Globus pallidus (tissue), 1 donor: ENCODE data around the gene UTS2.
A peak's percentile ranks its signal among the peaks of the same experiment; 100 is the strongest.

ENCODE experiments used
- DNase-seq: peaks from one replicate; pipeline ENCODE4 v3.0.0-alpha.2; 2015; ENCODE audit warnings: low spot score

Gene UTS2

GRCh38 chr1:7863756-7864328 is 11.0 kb upstream of the UTS2 start:
- DNase-seq = no peak

DNA sequence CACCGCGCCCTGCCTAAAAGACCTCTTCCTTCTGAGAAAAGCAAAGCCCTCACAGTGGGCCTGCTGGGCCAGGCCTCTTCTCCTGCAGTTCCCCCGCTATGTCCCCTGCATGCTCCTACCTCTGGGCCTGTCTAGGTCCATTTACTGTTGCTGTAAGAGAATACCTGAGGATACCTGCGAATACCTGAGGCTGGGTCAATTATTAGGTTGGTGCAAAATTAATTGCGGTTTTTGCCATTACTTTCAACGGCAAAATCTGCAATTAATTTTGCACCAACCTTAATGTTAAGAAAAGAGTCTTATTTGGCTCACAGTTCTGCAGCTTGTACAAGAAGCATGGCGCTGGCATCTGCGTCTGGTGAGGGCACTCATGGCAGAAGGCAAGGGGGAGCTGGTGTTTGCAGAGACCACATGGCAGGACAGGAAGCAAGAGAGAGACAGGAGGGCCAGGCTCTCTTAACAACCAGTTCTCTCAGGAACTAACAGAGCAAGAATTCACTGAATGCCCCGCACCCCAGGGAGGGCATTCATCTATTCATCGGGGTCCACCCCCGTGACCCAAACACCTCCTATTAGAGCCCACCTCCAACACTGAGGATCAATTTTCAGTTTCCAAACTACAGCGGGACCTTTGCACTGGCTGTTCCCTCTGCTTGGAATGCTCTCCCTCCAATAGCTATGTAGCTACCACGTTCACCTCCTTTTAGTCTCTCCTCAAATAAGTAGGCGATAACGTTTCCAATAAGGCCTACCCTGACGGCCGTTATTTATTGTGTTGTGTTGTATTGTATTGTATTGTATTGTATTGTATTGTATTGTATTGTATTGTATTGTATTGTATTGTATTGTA is 9.6 kb upstream of the UTS2 start:
- DNase-seq = no peak

DNA sequence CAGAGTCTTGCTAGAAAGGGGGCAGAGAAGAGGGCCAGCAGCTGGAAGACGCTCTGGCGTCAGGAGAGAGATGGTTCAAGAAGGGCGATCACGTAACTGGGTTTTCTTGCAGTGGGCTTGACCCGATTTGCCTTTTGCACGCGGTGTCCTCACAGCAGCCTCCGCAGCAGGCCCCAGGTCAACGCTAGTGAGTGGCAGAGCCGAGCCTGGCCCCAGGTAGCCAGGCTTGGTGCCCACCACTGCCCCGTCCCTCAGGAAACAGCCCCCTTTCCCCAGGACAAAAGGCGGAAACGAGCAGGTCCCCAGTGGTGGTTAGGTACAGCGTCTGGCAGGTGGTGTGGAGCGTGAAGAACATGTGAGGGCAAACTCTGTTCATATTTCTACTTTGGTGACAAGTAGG is 8.6 kb upstream of the UTS2 start:
- DNase-seq = no peak

DNA sequence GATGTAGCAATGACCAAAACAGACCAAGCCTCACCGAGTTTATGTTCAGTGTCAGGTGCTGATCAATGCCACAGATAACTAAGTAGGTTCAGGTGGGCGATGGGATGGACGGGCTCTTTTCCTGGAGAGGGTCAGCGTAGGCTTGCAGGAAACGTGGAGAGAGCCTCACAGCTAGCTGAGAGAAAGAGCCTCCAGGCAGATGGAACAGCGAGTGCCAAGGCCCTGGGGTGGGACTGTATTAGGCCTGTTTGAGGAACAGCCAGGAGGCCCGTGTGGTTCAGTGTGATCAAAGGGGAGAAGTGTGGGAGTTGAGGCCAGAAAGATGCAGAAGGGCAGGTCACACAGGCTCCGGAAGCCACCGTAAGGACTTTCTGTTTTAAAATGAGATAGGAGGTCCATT is 7.3 kb upstream of the UTS2 start:
- DNase-seq = no peak

DNA sequence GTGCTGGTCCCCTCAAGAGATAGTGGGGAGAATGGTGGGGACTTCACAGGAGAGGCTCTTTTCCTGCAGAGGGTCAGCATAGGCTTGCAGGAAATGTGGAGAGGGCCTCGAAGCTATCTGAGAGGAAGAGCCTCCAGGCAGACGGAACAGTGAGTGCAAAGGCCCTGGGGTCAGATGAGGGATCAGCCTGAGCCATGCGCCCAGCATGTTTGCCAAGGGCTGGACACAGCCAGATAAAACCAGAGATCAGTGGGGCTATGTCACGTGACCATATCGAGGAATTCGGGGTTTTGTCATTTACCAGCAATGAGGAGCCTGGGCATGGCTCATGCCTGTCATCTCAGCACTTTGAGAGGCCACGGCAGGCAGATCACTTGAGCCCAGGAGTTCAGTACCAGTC is 6.5 kb upstream of the UTS2 start:
- DNase-seq = no peak

GRCh38 chr1:7857985-7858384 is 5.1 kb upstream of the UTS2 start:
- DNase-seq = no peak

DNA sequence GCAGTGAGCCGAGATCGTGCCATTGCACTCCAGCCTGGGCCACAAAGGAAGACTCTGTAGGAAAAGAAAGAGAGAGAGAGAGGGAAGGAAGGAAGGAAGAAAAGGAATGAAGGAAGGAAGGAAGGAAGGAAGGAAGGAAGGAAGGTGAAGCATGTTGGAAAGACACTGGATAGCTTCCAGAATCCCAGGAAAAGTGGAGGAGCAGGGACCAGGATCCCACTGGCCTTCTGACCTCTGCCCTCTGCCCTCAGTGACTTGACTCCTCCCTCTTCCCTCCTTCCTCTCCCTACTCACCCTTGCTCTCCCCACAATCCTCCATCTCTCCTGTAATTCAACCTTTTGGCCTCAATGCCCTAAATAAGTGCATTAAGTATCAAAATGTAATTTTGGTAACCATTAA is 4.1 kb upstream of the UTS2 start:
- no peak for DNase-seq

- DNase-seq = peak; percentile 6
Measured at GRCh38 chr1:7856345-7856744, 3.5 kb upstream of the UTS2 start.

DNA sequence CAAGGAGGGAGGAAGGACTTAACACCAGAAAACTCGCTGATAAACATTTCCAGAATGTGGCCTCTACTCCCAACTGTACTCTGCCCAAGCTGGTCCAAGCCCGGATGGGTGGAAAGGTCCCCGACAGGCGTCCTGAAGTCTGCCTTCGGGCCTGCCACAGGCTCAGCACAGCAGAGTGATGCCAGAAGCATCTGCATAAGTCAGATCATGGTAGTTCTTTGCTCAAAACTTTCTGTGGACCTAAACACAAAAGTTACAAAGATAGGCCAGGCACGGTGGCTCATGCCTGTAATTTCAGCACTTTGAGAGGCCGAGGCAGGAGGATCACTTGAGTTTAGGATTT is 790 bp upstream of the UTS2 start:
- DNase-seq = no peak

- DNase-seq = no peak
Measured at GRCh38 chr1:7850786-7851185, 2.1 kb downstream of the UTS2 start.

GRCh38 chr1:7847599-7847998 is 5.3 kb downstream of the UTS2 start:
- no peak for DNase-seq

DNA sequence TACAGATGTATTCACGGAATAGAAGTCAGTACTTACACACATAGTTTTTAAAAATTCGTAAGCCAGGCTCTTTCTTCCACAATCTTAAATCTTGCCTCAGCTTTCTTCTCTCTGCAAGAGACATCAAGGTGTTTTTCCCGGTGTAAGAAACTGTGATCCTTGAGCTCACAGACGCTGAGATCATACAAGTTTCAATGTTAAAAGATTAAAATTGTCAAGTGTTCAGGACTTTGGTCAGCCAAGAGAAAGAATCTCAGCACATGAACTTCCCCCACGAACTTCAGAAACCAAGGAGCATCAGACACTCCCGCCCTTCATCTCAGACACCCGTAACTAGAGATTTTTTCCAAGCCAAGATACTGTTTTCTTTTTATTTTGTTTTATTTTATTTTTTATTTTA is 6.2 kb downstream of the UTS2 start:
- DNase-seq = no peak

DNA sequence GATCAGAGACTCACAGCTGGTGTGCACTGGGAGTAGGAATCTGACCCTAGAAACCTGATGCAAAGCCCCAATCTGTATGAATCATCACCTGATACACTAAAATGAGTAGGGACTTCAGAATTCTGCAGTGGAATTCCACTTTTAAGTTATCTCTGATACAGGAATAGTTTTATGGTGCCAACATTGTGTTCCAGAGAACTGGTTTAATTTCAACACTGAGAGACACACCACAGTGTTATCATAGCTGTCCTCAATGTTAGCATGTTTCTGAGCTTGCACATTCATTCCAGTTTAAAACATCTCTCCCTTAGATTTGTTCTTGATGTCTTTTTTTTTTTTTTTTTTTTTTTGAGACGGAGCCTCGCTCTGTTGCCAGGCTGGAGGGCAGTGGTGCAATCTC is 7.1 kb downstream of the UTS2 start:
- no peak for DNase-seq

DNA sequence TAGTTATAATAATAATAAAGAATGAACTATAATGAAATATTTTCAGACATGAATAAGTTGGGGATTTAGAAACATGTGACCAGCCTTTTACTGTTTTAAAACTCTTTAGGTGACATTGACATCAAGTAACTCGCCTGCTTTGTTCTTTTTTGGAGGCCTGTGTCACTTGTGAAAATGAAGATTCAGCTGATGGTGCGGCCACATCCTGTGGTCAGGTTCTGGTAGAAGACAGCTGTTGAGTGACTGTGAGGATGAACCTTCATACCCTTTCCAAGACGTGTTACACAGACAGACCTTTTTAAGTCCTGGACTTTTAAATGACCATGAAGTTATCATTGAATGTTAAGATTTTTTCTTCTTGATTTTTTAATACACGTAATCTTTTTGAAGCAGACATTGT is 10.3 kb downstream of the UTS2 start:
- no peak for DNase-seq

GRCh38 chr1:7839526-7839925 is 13.3 kb downstream of the UTS2 start:
- no peak for DNase-seq

- no peak for DNase-seq
Measured at GRCh38 chr1:7838714-7839113, 14.2 kb downstream of the UTS2 start.

DNA sequence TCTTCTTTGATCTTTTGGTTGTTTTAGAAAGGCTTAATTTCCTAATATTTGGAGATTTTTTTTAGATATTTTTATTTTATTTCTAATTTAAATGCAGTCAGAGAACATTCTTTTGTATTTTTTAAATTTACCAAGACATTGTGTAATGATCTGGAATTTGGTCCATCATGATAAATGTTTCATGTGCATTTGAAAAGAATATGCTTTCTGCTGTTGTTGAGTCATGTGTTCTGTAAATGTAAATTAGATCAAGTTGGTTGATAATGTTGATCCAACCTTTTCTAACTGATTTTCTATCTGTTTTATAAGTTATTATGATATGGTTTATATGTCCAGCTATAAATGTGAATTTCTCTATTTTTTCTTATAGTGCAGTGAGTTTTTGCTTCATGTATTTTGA is 19.8 kb downstream of the UTS2 start:
- no peak for DNase-seq

DNA sequence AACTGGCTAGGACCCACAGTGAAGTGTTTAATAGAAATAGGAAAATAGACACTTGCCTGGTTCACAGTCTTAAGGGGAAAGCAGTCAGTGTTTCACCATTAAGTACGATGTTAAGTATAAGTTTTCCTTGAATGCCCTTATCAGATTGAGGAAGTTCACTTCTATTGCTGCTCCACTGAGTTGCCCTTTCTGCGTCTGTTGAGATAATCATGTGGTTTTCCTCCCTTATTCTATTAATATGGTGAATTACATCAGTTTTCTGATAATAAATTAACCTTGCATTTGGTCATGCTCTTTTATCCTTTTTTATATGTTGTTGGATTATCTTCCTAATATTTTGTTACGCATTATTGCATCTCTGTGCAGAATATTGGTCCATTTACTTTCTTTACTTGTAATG is 21.4 kb downstream of the UTS2 start:
- DNase-seq = no peak

- no peak for DNase-seq
Measured at GRCh38 chr1:7827126-7827955, 25.5 kb downstream of the UTS2 start.

DNA sequence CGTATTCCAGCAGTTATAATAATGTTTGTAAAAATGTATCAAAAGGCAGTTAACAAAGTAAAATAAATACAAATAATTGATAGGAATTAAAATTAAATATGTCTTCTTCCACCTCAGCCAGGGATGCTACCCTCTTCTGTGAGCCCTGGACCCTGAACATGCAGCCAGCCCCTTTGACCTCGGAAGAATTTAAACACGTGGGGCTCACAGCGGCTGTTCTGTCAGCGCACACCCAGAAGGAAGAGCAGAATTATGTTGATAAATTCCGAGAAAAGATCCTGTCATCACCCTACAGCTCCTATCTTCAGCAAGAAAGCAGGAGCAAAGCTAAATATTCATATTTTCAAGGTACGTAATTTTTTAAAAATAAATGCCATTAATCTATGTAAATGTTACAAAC is 26.5 kb downstream of the UTS2 start:
- no peak for DNase-seq

- no peak for DNase-seq
Measured at GRCh38 chr1:7824701-7825100, 28.2 kb downstream of the UTS2 start.

DNA sequence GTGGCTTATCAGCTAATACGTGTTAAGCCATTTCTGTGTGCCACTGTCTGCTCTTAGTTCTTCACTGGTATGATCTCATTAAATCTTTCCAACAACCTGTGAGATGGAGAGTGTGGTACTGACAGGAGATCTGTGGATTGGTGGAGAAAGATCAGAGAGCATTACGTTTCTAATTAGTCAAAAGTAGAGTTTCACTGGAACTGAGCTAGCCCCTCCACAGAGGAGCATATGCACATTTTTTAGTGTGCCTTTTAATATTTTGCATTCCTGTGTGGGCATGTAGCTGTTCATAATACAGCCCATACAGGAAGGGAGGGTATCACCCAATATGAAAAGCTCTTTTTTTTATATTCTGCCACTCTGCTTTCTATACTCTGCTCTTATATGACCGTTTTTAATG is 31.6 kb downstream of the UTS2 start:
- DNase-seq = no peak

DNA sequence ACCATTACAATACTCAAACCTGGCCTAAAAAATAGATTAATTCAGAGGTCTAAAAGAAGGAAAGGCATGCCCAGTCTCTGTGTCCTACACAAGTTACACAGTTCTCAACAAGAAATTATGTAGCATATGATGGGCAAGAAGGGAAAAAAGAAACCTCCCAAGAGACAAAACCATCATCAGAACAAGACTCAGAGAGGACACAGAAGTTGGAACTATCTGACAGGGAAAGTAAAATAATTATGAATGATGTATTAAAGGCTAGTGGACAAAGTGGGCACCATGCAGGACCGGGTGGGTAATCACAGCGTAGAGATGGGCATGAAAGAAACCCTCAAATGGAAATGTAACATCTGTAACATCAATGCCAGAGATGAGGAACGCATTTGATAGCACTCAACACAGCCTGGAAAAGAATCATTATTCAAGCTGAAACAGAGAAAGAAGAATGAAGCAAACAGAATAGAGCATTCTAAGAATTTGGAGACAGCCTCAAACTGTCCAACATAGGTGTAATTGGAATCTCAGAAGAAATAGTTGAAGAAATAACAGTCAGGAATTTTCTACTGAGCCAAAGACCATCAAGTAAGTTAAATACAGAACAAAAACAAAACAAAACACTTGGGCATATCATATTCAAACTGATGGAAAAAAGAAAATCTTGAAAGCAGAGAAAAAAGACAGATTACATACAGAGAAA is 39.0 kb downstream of the UTS2 start:
- no peak for DNase-seq
